HG03108 (cell line): Measurements from ENCODE around the gene ADGRE3.
"Not testable (repeated sequence)": the region's sequence is repeated elsewhere in the genome, so short reads cannot be mapped to it uniquely, and the experiment has no call there.

Source experiments
- ATAC-seq: cut with Tn5 transposase; IDR thresholded peaks from one replicate; pipeline ENCODE4 v1.9.1; 2021; ENCODE audit warnings: moderate library complexity; ENCODE audit not compliant: unreplicated experiment

The ADGRE3 gene

GRCh38 chr19:14669940-14670339 lies 4.7 kb downstream of the ADGRE3 start:
- no peak for ATAC-seq

- no peak for ATAC-seq
Observed at GRCh38 chr19:14661372-14661924, 13.2 kb downstream of the ADGRE3 start.

- ATAC-seq = no peak
Observed at GRCh38 chr19:14659874-14660489, 14.7 kb downstream of the ADGRE3 start.

GRCh38 chr19:14655726-14656125 lies 18.9 kb downstream of the ADGRE3 start:
- ATAC-seq = no peak

- no peak for ATAC-seq
Observed at GRCh38 chr19:14654786-14655560, 19.7 kb downstream of the ADGRE3 start.

GRCh38 chr19:14650161-14650560 lies 24.5 kb downstream of the ADGRE3 start:
- ATAC-seq = no peak

- no peak for ATAC-seq
Observed at GRCh38 chr19:14649020-14649419, 25.6 kb downstream of the ADGRE3 start.

GRCh38 chr19:14648506-14648905 lies 26.1 kb downstream of the ADGRE3 start:
- ATAC-seq = no peak

GRCh38 chr19:14639536-14640277 lies 34.9 kb downstream of the ADGRE3 start:
- no peak for ATAC-seq

- no peak for ATAC-seq
Observed at GRCh38 chr19:14632286-14632685, 42.4 kb downstream of the ADGRE3 start.

- no peak for ATAC-seq
Observed at GRCh38 chr19:14629557-14629956, 45.1 kb downstream of the ADGRE3 start.

- not testable (repeated sequence) for ATAC-seq
Observed at GRCh38 chr19:14624491-14624890, 50.2 kb downstream of the ADGRE3 start.

- ATAC-seq = no peak
Observed at GRCh38 chr19:14619404-14619803, 55.2 kb downstream of the ADGRE3 start.

GRCh38 chr19:14616407-14616806 lies 58.2 kb downstream of the ADGRE3 start:
- ATAC-seq = no peak

GRCh38 chr19:14615623-14616022 lies 59.0 kb downstream of the ADGRE3 start:
- ATAC-seq = no peak

- ATAC-seq = no peak
Observed at GRCh38 chr19:14614099-14614412, 60.6 kb downstream of the ADGRE3 start.

- ATAC-seq = not testable (repeated sequence)
Observed at GRCh38 chr19:14613399-14614098, 61.1 kb downstream of the ADGRE3 start.

- no peak for ATAC-seq
Observed at GRCh38 chr19:14612657-14613056, 62.0 kb downstream of the ADGRE3 start.

- ATAC-seq = not testable (repeated sequence)
Observed at GRCh38 chr19:14612242-14612641, 62.4 kb downstream of the ADGRE3 start.

GRCh38 chr19:14611051-14611450 lies 63.6 kb downstream of the ADGRE3 start:
- ATAC-seq = no peak

- ATAC-seq = no peak
Observed at GRCh38 chr19:14606627-14607026, 68.0 kb downstream of the ADGRE3 start.
